Left renal pelvis (tissue), 4 donors: ENCODE data around the gene INSRR. TPM values are rescaled to one million over a fixed set of nuclear protein-coding genes. Genes with fewer than 3 reads are reported as not detected.

Source experiments
- DNase-seq, 4 donors: peaks; one replicate each; pipeline ENCODE4 v3.0.0-alpha.2; 2013; ENCODE audit warnings: low read depth in 4 of 4, low spot score in 3 of 4
- polyA plus RNA-seq, 4 donors: library from polyadenylated mRNA; unstranded; fragments of 120-200 nt; gene quantifications; one replicate each; pipeline ENCODE4 v1.2.1, GENCODE V29; 2013; ENCODE audit not compliant: insufficient read length in 4 of 4

The INSRR gene
- polyA plus RNA-seq, 4 donors, result 1.0 to 3.9 (median 1.3) TPM

GRCh38 chr1:156854634-156855033, 4.3 kb downstream of the INSRR start:
- no peak for DNase-seq

DNA sequence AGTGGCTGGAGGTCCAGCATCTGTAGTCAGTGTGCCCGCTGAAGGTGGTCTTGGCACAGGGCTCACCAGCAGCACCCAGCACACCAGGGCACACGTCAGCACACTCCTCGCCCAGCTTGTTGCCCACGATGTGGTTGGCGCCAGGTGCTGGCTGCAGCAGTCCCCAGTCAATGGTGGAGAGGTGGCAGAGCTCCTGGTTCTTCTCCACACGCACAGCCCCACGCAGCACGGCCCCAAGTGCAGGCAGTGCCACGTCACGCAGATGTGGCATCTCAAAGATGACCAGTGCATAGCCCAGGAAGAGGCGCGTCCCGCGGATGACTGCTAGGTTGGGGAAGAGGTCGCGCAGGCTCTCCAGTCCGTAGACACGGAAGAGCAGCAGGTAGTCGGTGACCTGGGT, 5.2 kb downstream of the INSRR start:
- no peak for DNase-seq

GRCh38 chr1:156852418-156852874, 6.5 kb downstream of the INSRR start:
- DNase-seq, result peak in 2 of 4 donors; percentile 21 to 59

DNA sequence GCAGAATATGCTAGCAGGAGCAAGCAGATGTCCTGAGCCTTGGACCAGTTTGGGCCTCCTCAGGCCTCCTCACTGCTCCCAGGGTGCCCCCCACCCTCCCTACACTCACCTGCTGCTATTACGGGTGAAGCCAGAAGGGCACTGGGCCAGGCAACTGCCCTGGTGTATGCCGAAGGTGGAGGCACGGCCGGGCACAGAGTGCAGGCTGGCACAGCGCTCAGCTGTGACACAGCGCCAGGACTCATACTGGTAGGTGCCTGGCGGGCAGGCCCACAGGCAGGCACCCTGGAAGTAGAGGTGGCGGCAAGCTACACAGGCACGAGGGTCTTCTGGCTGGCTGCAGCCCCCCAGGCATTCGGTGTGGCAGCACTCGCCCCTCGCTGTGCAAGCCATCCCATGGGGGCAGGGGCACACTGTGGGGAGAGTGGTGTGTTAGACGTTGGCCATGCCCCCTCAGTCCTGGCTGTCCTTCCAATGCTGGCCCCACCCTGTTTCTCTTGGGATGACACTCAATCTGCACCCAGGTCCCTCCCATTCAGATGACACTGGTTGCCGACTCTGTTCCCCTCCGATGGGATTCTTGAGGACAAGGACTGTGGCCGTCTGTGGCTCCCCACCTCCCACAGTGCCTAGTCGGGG, 7.0 kb downstream of the INSRR start:
- DNase-seq, result no peak

- no peak for DNase-seq
Observed at GRCh38 chr1:156849151-156849496, 9.8 kb downstream of the INSRR start.

- DNase-seq, result no peak
Observed at GRCh38 chr1:156848461-156849150, 10.3 kb downstream of the INSRR start.

DNA sequence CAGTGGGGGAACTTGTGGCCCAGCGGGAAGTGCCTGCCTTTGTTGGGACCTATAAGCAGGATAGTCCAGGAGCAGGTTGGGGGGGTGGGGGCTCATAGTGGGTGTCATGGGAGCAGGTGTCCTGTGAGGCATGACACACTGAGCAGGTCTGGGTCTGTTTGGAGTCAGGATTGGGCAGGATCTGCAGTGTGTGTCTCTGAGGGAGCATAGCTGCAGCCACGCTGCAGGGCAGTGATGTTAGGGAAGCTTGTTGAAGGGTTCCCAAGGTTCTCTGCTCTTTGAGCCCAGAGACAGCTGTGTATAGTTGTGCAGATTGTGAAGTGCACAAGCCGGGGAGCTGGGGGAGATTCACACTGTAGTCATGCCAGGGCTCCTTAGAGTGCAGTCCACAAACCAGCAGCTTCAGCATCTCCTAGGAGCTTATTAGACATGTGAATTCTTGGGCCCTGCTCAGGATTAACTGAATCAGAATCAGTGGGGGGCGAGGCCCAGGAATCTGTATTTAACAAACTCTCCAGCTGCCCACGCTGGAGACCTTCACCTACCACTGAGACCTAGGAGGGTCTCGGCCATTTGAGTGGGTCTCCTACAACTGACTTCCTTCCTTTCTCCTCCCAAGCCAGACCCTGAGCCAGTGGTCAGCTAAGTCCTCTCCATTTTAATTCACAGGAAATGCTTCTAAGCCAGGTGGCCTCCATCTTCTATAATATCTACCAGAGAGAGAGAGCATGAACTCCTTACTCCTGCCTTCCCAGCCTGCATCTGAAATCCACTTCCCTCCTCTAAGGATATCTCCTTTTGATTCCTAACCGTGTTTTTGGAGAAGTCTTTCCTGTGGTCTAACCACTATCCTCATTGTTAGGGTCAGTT, 11.1 kb downstream of the INSRR start:
- DNase-seq, result no peak

- no peak for DNase-seq
Observed at GRCh38 chr1:156846643-156847042, 12.3 kb downstream of the INSRR start.

DNA sequence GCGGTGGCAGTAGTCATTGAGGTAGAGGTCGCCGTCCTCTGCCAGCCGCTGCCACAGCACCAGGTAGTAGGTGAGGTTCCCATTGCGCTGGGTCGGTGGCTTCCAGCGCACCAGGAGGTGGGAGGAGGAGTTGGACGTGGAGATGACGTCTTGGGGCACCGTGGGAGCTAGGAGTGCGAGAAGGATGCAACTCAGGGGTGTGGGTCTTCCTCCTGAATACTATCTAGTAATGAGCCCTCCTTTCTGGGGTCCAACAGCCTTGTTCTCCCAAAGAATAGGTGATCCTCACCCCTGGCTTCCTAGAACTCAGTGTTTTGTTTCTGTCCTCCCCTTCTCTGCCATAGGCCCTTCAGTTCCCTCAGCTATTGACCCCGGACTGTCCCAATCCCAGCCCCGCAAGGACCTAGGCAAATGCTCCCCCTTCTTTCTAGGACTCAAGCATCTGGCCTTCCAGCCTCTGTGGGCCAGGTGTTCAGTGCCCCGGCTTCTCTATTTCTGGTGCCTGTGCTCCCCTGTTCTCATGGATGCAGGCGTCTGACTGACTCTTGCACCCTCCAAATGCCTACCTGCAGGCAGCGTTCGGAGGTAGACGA, 12.9 kb downstream of the INSRR start:
- DNase-seq, result no peak

- DNase-seq, result no peak
Observed at GRCh38 chr1:156845055-156845952, 13.6 kb downstream of the INSRR start.

DNA sequence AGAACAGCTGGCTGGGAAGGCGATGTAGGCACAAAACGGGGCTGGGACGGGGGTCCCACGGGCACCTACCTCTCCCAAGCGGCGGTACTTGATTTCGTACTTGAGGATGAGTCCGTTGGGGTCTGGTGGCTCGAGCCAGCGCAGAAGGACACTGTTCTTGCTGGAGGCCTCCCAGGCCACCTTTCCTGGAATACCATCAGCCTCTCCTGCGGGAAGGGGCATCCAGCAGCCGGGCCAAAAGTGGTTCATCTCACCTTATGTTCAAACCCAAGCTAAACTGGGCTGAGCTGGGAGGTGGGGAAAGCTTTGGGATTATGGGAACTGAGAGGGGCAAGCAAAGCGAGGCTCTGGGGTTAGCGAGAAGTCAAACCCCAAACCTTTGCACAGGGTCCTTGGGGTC, 14.3 kb downstream of the INSRR start:
- DNase-seq, result no peak

- DNase-seq, result no peak
Observed at GRCh38 chr1:156844102-156844501, 14.8 kb downstream of the INSRR start.

- no peak for DNase-seq
Observed at GRCh38 chr1:156842618-156843300, 16.2 kb downstream of the INSRR start.

DNA sequence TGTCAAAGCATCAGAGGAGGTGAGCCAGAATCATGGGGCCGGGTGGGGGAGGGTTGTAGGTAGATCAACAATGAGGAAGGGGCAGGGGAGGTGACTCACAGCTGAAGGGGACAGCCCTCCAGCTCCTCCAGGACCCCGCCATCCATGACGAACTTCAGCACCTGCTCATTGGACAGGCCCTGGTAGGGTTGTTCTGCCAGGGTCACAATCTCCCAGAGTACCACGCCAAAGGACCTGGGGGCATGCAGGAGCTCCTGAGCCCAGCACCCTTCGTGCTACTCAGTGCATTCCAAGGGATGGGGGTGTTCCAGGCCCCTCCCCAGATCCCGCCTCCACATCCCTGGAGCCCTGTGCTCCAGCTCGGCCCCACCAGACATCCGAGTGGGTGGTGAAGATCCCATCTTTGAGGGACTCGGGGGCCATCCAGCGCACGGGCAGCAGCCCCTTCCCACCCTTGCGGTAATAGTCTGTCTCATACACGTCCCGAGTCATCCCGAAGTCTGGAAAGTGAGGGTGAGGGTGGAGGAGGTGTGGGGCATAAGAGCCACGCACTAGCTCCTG, 17.5 kb downstream of the INSRR start:
- DNase-seq, result no peak

- no peak for DNase-seq
Observed at GRCh38 chr1:156840898-156841279, 18.0 kb downstream of the INSRR start.

DNA sequence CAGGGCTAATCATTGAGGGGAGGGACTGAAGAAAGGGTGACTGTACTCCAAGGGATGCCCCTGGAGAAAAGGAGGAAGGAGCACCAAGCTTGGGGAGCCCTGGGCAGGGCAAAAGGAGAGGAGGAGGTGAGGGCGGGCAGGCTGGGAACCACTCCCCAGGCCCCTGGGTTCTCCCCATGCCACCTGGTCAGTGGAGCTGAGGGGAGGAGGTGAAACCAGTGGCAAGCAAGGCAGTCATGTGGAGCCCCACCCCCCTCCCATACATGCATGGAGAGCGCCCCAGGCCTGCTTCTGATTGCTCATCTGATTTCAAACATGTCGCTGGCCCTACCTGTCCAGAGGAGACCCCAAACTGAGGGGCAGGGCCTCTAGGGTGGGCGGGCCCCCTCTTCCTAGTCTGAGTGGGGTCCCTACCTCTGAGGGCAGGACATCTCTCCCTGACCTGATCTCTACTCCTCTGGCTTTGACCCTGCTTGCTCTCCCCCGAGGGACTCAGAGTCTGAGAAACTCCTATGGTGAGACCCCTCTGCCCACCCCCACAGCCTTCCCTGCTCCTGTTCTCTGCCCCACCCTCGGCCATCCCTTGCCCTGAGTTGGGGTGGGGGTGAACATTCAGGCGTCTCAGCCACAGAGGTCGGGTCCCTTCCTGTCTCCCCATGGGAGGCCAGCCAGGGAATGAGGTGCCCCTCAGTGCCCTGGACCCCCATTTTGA, 18.6 kb downstream of the INSRR start:
- no peak for DNase-seq

- no peak for DNase-seq
Observed at GRCh38 chr1:156839426-156840109, 19.3 kb downstream of the INSRR start.

DNA sequence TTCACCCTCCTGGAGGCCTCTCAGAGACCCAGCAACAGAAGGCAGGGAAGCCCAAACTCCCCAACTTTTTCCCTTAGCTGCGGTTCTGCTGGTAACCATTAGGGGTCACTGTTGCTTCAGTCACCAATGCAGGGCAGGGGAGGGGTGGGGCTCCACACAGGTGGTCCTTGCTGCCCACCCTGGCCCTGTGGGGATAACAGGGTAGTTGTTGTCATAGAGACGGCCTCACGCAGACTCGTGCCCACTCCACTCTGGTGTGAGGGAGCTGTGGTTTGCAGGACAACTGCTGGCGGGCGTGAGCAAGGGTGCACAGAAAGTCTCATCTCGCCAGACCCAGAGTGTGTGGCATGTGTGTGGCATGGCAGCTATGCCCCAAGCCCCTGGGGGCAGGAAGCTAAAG, 19.9 kb downstream of the INSRR start:
- no peak for DNase-seq
